ENCODE data around the gene TPH1. TPM values are rescaled to one million over a fixed set of nuclear protein-coding genes. Genes with fewer than 3 reads are reported as not detected.

The TPH1 gene
- total and polyA plus RNA-seq, 2 of the 8 experiments (the other 6 are each of a cell fraction or from before 2014, with no cell fraction given): 0.09 to 0.22 TPM

- Histone ChIP-seq H3K9me3 (ENCODE audit: insufficient read depth in 2 of 2, low read depth in 1 of 2, low read length in 1 of 2) (no peaks in the 10 kb centered on the region), H3K56ac (replicated peaks; ENCODE audit: insufficient read length, low read depth, low read length) (no peak overlapping the region), H3K79me1 (ENCODE audit: low read depth, low read length) (no peaks in the 10 kb centered on the region), H3K36me3 (ENCODE audit: control insufficient read depth in 2 of 4, insufficient read depth in 4 of 4, low read length in 3 of 4) (peaks cover 0 to 15% (median 8%) of the 10 kb centered on the region in 4 experiments; a peak in 5 of 8 replicates), H3K4me3 (ENCODE audit: extremely low read depth in 1 of 4, insufficient read depth in 2 of 4, low read depth in 3 of 4, low read length in 4 of 4) (no peak overlapping the region), H3K9ac (replicated peaks in 1 of 4; ENCODE audit: extremely low read depth in 1 of 4, low read depth in 3 of 4, low read length in 3 of 4) (no peak overlapping the region), H2AK5ac (ENCODE audit: low read depth, low read length) (no peak overlapping the region), H2BK5ac (ENCODE audit: low read depth, low read length) (no peak overlapping the region), H3K79me2 (ENCODE audit: control insufficient read depth in 1 of 2, insufficient read depth in 2 of 2, low read length in 2 of 2) (no peaks in the 10 kb centered on the region), H3K4me2 (ENCODE audit: insufficient read depth in 1 of 2, low read depth in 2 of 2, low read length in 2 of 2) (no peak overlapping the region), H3K18ac (ENCODE audit: extremely low read depth, low read length) (no peak overlapping the region), H3K27me3 (replicated peaks in 1 of 4; ENCODE audit: control insufficient read depth in 3 of 4, extremely low read depth in 1 of 4, insufficient read depth in 3 of 4, low read length in 3 of 4) (no peaks in the 10 kb centered on the region), H4K5ac (ENCODE audit: insufficient read length, low read depth, low read length) (no peak overlapping the region), H2BK12ac (ENCODE audit: low read depth, low read length) (no peak overlapping the region), H3K4me1 (replicated peaks in 1 of 4; ENCODE audit: control insufficient read depth in 3 of 4, insufficient read depth in 4 of 4, low read length in 3 of 4) (no peaks in the 10 kb centered on the region), H3K14ac (ENCODE audit: insufficient read length) (no peak overlapping the region), H3K27ac (ENCODE audit: low read depth, low read length) (no peak overlapping the region), H2AFZ (ENCODE audit: low read length) (no peak overlapping the region), H4K20me1 (replicated peaks in 1 of 2; ENCODE audit: control insufficient read depth in 1 of 2, insufficient read depth in 2 of 2, low read length in 2 of 2) (no peaks in the 10 kb centered on the region), H2BK15ac (ENCODE audit: low read length) (no peak overlapping the region), H3K23ac (ENCODE audit: insufficient read length) (no peak overlapping the region), H2BK120ac (replicated peaks; ENCODE audit: low read depth, low read length) (no peak overlapping the region), H4K8ac (ENCODE audit: extremely low read depth, insufficient read depth, low read length) (no peak overlapping the region), H2BK20ac (ENCODE audit: low read length) (no peak overlapping the region), H4K91ac (replicated peaks; ENCODE audit: insufficient read length, low read length) (no peak overlapping the region), H3K4ac (replicated peaks; ENCODE audit: insufficient read length, low read depth, low read length) (no peak overlapping the region), H3K23me2 (ENCODE audit: low read depth, low read length) (no peaks in the 10 kb centered on the region)
- CTCF ChIA-PET (ENCODE audit: partially characterized antibody): no interaction called here
- no peak for TF ChIP-seq POLR2AphosphoS5 (IDR thresholded peaks at IDR 0.05; ENCODE audit: low read depth, low read length)
- no peak for TF ChIP-seq GTF2F1 (IDR thresholded peaks at IDR 0.05; ENCODE audit: borderline replicate concordance, low read depth, low read length)
- TF ChIP-seq CREB1 (IDR thresholded peaks at IDR 0.05): no peak
- no peak for TF ChIP-seq RNF2 (IDR thresholded peaks at IDR 0.05; ENCODE audit: borderline replicate concordance, low read depth, low read length, missing control alignments, poor library complexity, severe bottlenecking)
- DNase-seq (ENCODE audit: low read depth in 1 of 2, low spot score in 2 of 2) (no peak), FAIRE-seq (no peak)
- POLR2A ChIA-PET (ENCODE audit: partially characterized antibody): interaction anchor here (0.8 kb wide), 1 partner anchor 9 kb away, joined by 3 read pairs; no protein-coding TSS in a partner anchor
- WGBS, 2 experiments (ENCODE audit: extremely low coverage in 1 of 2, insufficient coverage in 1 of 2, insufficient read length in 1 of 2, insufficient replicate concordance in 2 of 2, low coverage in 1 of 2, low lambda C conversion rate in 2 of 2, missing lambda C conversion rate in 1 of 2): 89% methylated on average over 3 of the region's 3 CpGs; no CpG with 5 or more reads in 1 of the 2 experiments
Measured at GRCh38 chr11:18075444-18075843, 29.4 kb upstream of the TPH1 start.
